GM21576 (cell line): ENCODE measurements around the gene PARP9.
"Not testable (repeated sequence)": the region's sequence is repeated elsewhere in the genome, so short reads cannot be mapped to it uniquely, and the experiment has no call there.

Experiments used
- ATAC-seq: cut with Tn5 transposase; IDR thresholded peaks from one replicate; pipeline ENCODE4 v1.9.1; 2021; ENCODE audit warnings: mild to moderate bottlenecking, moderate library complexity; ENCODE audit not compliant: unreplicated experiment

PARP9 gene

DNA sequence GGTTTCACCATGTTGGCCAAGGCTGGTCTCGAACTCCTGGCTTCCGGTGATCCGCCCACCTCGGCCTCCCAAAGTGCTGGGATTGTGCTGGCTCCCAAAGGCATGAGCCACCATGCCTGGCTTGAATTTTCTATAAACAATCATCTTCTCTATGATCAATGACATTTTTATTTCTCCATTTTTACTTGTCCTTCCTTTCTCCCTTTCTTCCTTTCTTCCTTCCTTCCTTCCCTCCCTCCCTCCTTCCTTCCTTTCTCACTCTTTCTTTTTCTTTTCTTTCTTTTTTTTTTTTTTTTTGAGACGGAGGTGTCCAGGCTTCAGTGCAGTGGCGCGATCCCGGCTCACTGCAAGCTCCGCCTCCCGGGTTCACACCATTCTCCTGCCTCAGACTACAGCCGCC is 40.8 kb downstream of the PARP9 start:
- no peak for ATAC-seq

DNA sequence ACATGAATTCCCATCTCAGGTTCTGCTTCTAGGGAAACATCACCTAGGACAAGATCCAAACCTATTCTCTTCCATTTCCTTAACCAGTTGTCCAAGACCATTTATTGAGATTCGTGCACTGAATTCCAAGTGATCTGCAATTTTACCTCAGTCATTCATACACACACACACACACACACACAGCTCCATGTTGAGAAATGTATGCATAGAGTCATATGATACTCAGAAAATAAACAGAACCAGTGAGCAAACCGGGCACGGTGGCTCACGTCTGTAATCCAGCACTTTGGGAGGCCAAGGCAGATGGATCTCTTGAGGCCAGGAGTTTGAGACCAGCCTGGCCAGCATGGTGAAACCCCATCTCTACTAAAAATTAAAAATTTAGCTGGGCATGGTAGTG is 43.2 kb downstream of the PARP9 start:
- ATAC-seq, result no peak

DNA sequence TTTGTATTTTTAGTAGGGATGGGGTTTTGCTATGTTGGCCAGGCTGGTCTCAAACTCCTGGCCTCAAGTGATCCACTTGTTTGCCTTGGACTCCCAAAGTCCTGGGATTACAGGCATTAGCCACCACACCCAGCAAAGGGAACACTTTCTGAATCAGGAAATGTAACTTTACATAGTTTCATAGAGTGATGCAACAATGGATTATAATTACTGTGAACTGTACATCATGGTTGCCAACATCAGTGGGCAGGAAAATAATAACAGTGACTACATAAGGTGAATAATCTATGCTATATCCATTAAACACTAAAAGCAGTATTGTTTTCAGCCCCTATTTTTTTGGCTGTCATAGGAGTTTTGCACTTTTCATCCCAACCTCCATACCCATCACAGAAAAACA is 44.4 kb downstream of the PARP9 start:
- ATAC-seq, result no peak

GRCh38 chr3:122516846-122517360 is 47.2 kb downstream of the PARP9 start:
- no peak for ATAC-seq

DNA sequence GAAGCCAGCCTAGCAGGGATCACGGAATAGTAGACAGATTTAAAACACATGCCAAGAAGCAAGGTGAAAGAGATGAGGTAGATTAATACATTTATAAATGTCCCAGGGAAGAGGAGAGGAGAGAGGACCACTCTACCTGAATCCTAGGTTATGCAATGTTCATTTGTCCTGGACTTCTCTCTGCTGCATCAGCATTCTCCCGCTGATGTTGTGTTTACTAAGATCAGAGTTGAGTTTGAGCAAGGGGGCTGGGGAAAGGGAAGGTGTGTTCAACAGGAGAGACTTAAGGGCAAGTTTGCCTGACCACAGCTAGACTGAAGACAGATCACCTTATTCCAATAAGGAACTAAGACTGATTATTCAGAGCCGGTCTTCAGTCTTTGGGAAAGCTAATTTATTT is 48.2 kb downstream of the PARP9 start:
- no peak for ATAC-seq

- ATAC-seq, result no peak
Observed at GRCh38 chr3:122515020-122515468, 49.1 kb downstream of the PARP9 start.

DNA sequence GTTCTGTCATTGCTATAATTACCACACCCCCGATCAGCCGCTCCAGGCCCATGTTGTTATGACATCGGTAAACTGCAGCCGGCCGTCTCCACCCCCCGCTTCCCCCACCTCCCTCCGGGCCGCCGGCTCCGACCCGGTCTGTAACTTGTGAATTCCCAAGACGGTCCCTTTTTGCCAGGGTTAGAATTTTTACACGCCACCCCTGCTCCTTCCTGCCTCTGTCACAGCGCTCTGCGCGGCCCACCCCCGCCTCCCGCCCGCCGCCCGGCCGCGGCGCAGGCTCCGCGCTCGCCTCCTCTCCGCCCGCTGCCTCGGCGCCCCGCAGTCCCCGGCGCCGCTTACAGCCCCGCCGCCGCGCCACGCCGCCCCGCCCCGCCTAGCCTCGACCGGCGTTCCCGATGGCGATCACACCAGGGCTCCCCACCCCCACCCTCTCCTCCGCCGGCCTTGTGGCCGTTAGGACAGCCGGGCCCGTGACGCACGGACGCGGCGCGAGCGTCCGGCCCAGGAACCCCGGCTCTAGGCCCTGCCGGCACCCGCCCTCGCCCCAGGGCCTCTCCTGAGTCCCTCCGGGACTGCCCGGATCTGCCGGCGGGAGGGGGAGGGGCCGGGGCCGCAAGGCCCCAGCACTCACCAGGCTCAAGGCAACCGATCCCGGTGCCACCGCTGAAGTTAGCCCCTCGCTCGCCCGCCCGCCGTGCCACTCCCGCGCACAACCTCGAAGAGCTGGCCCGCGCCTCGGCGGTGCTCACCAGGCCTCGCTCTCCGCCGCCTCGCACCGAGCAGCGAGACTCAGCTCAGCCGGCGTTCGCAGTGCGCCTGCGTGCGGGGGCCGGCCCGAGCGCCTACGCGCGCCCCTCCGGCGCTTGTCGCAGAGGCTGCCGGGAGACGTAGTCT is 49.7 kb downstream of the PARP9 start, which contains the start of gene KPNA1:
Gene KPNA1 (minus strand): TSS at position 817 of the 897 bp plus-strand sequence. CDS start 18,374 bp downstream, outside the sequence.
- peak; percentile 77 for ATAC-seq

DNA sequence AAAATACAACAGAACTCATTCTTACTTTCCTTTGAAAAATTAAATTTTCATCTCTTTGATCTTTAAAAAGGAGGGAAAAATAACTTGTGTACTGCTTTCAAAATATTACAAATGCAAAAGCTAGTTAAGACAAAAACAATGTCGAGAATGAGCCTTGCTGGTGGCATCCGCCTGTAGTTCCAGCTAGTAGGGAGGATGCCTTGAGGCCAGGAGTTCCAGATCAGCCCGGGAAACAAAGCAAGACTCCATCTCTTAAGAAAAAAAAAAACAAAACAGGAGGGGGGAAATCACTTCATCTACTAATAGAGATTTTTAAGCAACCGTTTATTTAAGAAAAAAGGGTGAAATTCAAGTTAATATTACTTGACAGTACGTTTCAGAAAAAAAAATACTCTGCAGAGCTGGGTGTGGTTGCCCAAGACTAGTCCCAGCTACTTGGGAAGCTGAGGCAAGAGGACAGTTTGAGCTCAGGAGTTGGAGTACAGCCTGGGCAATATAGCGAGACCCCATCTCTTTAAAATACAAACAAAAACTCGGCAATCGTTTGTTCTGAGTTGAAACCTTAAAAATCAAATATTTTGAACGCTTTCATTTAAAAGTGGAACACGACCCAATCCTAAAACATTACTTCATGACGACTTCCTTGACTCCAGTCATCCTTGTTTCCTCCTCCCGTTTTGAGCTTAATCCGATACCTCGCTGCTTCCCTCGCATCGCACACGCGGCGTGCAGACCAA is 50.5 kb downstream of the PARP9 start:
- no peak for ATAC-seq

GRCh38 chr3:122512284-122512683 is 51.8 kb downstream of the PARP9 start:
- no peak for ATAC-seq

- ATAC-seq, result no peak
Observed at GRCh38 chr3:122510878-122511535, 53.1 kb downstream of the PARP9 start.

DNA sequence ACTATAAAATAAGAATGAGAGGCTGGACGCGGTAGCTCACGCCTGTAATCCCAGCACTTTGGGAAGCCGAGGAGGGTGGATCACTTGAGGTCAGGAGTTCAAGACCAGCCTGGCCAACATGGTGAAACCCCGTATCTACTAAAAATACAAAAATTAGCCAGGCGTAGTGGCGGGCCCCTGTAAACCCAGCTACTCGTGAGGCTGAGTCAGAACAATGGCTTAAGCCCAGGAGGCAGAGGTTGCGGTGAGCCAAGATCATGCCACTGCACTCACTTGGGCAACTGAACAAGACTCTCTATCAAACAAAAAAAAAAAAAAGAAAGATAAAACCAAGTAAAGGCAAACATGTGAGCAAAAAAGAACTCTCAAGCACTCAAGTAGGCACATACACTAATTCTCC is 55.2 kb downstream of the PARP9 start:
- not testable (repeated sequence) for ATAC-seq

- no peak for ATAC-seq
Observed at GRCh38 chr3:122508135-122508914, 55.8 kb downstream of the PARP9 start.

- ATAC-seq, result no peak
Observed at GRCh38 chr3:122506450-122506849, 57.6 kb downstream of the PARP9 start.

DNA sequence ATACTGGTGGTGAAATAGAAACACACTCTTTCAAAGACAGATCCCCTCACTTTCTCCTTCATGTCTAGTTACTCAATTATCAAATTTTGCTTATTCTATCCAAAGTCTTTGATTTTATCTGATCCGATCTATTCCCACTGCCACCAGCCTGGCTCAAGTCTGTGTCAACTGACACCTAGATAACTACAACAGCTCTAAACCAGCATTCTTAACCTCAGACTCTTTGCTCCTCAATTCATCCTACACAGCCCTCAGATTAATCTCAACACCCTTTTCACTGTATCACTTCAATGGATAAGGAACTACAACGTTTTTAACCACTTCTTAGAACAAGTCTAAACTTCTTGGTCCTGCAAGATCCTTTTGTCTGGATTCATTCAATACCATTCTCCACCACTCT is 58.4 kb downstream of the PARP9 start:
- ATAC-seq, result no peak

- no peak for ATAC-seq
Observed at GRCh38 chr3:122502941-122503340, 61.2 kb downstream of the PARP9 start.

- no peak for ATAC-seq
Observed at GRCh38 chr3:122502139-122502538, 62.0 kb downstream of the PARP9 start.

DNA sequence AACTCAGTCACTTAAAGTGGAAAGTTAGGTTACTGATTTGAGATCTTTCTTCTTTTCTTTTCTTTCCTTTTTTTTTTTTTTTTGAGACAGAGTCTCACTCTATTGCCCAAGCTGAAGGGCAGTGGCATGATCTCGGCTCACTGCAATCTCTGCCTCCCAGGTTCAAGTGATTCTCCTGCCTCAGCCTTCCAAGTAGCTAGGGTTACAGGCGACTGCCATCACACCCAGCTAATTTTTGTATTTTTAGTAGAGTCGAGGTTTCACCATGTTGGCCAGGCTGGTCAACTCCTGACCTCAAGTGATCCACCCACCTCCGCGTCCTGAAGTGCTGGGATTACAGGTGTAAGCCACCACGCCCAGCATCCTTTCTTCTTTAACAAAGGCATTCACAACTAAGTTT is 63.1 kb downstream of the PARP9 start:
- ATAC-seq, result not testable (repeated sequence)

DNA sequence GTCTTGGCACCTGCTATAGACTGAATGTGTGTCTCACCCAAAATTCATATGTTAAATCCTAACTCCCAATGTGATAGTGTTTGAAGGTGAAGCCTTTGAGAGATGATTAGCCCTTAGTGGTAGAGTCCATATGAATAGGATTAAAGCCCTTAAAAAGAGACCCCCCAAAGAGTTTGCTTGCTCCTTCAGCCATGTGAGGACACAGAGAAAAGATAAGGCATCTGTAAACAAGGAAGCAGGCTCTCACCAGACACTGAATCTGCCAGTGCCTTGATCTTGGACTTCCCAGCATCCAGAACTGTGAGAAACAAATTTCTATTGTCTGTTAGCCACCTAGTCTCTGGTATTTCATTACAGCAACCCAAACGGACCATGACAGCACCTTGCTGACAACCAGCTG is 65.9 kb downstream of the PARP9 start:
- no peak for ATAC-seq

DNA sequence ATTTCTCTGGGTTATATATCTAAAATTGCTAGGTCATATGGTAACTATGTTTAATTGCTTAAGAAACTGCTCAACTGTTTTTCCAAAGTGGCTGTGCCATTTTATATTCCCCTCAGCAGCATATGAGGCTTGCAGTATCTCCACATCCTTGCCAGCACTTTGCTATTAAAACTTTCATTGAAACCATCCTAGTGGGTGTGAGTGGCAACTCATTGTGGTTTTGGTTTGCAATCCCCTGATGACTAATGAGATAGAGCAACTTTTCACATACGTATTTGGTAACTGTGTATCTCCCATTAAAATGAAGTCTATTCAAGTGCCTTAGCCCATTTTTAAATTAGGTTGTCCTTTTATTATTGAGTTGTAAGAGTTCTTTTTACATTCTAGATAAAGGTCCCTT is 66.7 kb downstream of the PARP9 start:
- peak; percentile 68 for ATAC-seq

GRCh38 chr3:122496508-122496907 is 67.6 kb downstream of the PARP9 start:
- no peak for ATAC-seq
